ENCODE measurements around the gene LRRC8E. TPM values are rescaled to one million over a fixed set of nuclear protein-coding genes. Genes with fewer than 3 reads are reported as not detected.
"Not testable (repeated sequence)": the region's sequence is repeated elsewhere in the genome, so short reads cannot be mapped to it uniquely, and the experiment has no call there.

The LRRC8E gene
- total RNA-seq, 2 donors from 2014 or later: not detected

DNA sequence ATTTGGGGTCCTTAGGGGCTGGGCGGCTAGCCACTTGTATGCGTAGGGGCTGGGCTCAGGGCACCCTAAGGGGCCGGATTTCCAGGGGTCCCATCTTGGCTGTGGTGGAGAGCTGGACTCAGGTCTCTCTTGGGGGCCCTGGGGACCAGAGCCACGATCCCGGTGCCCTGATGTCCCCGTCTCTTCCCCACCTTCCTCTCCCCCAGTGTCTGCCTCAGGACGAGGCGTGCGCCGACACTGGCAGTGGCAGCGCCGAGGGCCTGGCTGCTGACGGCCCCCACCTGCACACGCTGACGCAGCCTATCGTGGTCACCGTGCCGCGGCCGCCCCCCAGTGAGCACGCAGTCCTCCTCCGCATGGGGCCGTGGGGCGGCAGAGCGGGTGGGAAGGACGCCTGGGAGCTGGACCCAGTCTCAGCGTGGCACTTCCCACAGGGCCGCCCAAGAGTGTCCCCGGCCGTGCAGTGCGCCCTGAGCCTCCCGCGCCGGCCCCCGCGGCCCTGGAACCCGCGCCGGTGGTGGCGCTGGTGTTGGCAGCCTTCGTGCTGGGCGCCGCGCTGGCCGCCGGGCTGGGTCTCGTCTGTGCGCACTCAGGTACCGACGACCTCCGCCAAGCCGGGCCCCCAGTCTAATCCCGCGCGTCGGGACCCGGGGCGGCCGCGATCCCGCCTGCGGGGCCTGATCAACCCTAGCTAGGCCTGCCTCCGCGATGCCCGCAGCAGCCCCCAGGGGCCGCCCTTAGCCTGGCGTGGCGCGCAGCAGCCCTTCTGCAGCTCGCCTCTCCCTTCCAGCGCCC lies 29.2 kb downstream of the LRRC8E start:
- H3K27ac Mint-ChIP-seq: no peak overlapping the region
- peaks cover 4 to 5% of the 10 kb centered on the region in 2 donors for H3K36me3 Mint-ChIP-seq
- ATAC-seq (peak; percentile 17 to 37), DNase-seq (ENCODE audit: low spot score in 2 of 2) (peak in 1 of 2 donors; percentile 68)
- H3K9me3 Mint-ChIP-seq: no peaks in the 10 kb centered on the region

DNA sequence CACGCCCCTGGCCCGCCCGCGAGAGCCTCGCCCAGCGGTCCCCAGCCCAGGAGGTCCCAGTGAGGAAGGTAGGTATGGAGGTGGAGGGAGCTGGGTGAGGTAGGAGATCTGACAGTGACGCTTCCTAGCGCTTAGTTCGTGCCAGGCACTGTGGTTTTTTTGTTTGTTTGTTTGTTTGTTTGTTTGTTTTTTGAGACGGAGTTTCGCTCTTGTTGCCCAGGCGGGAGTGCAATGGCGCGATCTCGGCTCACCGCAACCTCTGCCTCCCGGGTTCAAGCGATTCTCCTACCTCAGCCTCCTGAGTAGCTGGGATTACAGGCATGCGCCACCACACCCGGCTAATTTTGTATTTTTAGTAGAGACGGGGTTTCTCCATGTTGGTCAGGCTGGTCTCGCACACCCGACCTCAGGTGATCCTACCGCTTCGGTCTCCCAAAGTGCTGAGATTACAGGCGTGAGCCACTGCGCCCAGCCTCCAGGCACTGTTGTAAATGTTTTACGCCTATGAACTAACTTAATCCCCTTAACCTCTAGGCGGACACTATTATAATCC lies 29.8 kb downstream of the LRRC8E start:
- not testable (repeated sequence) for ATAC-seq; DNase-seq (ENCODE audit: low spot score in 2 of 2); H3K27ac Mint-ChIP-seq; H3K36me3 Mint-ChIP-seq; H3K9me3 Mint-ChIP-seq

DNA sequence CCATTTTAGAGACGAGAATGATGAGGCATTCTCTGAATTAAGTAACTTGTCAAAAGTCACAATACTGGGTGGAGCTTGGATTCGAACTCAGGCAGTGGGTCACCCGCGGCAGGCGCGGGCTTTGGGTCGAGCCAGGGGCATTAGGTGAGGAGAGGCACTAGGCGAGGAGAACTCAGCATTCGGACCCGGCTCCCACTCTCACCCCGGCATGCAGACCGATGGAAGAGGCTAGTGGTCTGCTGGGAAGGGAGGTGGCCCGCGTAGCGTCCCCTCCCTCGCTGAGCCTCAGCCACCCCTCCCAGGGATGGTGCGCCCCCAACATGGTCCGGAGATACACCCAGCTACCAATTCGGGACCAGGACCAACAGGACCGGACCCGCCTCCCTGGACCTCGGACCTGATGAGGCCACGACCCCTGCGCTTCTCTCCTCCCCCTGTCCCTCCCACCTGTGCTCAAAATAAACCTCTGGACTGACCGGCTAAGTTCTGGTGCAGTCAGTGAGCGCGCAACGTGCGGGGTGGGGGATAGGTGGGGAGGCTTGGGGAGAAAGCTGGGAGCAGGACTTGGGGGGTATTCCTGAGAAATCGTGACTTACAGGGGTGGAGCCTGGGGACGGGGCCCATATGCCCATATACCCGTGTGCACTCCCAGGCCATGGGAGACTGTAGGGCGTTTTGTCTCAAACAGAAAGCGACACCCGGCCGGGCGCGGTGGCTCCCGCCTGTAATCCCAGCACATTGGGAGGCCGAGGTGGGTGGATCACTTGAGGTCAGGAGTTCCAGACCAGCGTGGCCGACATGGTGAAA lies 30.5 kb downstream of the LRRC8E start:
- Mint-ChIP-seq H3K36me3 (peaks cover 0 to 4% of the 10 kb centered on the region in 2 donors), H3K9me3 (no peaks in the 10 kb centered on the region), H3K27ac (no peak overlapping the region)
- DNase-seq (ENCODE audit: low spot score in 2 of 2) (no peak), ATAC-seq (no peak)

DNA sequence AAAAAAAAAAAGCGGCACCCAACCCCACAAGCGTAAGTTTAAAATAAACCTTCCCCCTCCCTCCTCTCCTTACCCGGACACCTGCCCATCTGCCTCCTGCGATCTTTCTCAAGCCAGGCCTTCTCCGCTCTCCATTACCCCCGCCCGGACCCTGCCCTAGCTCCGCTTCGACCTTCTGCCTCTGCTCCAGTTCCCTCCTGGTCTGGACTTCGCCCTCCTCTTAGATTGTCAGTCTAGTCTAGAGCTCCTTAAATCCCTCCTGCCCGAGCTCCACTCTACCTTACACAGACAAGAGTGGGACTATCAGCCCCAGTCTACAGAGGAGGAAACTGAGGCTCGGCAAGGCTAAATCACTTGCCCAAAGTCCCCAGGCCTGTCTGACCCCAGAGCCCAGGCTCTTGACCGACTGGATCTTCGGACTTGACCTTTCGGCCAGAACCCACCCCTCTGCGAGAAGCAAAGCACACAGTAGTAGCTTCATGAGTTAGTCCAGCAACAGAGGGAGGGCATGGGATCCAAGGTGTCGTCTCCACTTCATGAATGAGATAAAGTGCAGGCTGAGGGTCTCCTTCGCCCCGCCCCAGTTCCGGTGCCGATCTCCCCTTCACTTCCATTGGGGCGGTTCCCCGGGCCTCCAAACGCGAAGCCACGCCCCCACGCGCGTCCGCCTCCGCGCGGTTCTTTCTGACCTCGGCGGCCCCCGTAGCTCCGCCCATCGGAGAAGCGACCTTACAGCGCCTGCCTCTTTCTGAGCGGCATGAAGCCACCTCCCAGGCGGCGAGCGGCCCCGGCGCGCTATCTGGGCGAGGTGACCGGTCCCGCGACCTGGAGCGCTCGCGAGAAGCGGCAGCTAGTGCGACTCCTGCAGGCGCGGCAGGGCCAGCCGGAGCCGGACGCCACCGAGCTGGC lies 31.6 kb downstream of the LRRC8E start, which contains the start of gene SNAPC2:
Gene SNAPC2, plus strand, starts transcription at position 729 of the 909 bp plus-strand sequence. Its CDS starts 29 bp downstream, at position 758.
- Mint-ChIP-seq H3K36me3 (peaks cover 0 to 4% of the 10 kb centered on the region in 2 donors), H3K27ac (peak within 1 kb of the TSS; percentile 67 to 74), H3K9me3 (no peaks in the 10 kb centered on the region)
- ATAC-seq: peak; percentile 72 to 76
- DNase-seq (ENCODE audit: low spot score in 2 of 2): peak; percentile 96 to 98

DNA sequence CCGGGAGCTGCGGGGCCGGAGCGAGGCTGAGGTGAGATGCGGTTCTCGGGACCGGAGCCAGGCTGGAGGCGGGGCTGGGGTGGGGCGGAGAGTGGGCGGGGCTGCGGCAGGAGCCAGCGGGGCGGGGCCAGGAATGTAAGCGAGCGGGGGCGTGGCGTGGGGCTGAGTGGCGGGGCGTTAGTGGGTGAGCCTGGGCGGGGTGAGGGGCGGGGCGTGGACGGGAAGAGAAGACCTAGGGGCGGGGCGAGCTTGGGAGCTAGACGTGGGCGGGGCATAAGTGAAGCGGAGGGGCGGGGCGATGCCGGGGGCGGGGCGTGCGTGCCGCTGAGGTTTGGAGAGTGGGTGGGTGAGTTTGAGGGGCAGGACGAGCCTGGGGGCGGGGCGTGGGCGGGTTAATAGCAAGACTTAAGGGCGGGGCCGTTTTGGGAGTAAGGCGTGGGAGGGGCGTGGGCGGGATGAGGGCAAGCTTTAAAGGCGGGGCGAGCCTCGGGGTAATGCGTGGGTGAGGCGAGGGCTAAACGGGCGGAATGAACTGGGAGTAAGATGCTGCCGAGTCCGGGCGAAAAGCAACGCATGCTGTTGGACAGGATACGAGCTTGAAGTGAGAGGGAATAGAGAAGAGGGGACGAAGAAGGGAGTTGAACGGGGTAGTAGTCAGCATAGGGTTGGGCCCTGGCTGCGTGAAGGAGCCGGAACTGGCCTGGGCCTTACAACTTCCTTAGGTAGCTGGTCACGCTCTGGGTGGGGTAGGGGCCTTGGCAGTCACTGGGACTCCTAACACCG lies 32.4 kb downstream of the LRRC8E start:
- peak; percentile 48 to 63 for ATAC-seq
- H3K9me3 Mint-ChIP-seq: no peaks in the 10 kb centered on the region
- DNase-seq (ENCODE audit: low spot score in 2 of 2): peak; percentile 93 to 96

DNA sequence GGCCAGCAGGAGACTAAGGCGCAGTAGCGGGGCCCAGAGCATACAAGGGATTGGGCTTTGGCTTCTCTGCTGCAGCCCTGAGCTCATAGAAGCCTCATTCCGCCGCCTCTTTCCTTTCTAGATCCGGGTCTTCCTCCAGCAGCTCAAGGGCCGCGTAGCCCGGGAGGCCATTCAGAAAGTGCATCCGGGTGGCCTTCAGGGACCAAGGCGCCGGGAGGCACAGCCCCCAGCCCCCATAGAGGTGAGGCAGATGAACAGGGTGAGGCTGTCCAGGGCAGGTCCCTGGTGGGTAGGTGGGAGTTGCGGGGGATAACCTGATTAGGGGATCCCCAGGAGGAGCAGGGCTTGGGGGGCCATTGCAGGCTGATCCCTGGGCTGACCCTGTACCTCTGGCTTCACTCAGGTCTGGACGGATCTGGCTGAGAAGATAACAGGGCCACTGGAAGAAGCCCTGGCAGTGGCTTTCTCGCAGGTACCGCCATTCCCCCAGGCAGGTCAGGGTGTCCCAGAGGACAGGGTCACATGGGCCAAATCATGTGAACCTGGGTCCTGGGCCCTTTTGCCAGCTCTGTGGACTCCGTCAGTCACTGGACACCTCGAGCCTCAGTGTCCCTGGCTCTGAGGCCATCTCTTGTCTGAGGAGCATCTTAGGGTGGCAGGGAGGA lies 33.1 kb downstream of the LRRC8E start:
- ATAC-seq: no peak
- no peak for DNase-seq (ENCODE audit: low spot score in 2 of 2)
- Mint-ChIP-seq H3K27ac (peak overlapping the region in 1 of 2 donors; percentile 67), H3K36me3 (peaks cover 0 to 4% of the 10 kb centered on the region in 2 donors), H3K9me3 (no peaks in the 10 kb centered on the region)

More for the DNA sequence above, 32.4 kb downstream of the LRRC8E start:
- Mint-ChIP-seq H3K27ac (peak overlapping the region; percentile 67 to 73), H3K36me3 (peaks cover 0 to 4% of the 10 kb centered on the region in 2 donors)

DNA sequence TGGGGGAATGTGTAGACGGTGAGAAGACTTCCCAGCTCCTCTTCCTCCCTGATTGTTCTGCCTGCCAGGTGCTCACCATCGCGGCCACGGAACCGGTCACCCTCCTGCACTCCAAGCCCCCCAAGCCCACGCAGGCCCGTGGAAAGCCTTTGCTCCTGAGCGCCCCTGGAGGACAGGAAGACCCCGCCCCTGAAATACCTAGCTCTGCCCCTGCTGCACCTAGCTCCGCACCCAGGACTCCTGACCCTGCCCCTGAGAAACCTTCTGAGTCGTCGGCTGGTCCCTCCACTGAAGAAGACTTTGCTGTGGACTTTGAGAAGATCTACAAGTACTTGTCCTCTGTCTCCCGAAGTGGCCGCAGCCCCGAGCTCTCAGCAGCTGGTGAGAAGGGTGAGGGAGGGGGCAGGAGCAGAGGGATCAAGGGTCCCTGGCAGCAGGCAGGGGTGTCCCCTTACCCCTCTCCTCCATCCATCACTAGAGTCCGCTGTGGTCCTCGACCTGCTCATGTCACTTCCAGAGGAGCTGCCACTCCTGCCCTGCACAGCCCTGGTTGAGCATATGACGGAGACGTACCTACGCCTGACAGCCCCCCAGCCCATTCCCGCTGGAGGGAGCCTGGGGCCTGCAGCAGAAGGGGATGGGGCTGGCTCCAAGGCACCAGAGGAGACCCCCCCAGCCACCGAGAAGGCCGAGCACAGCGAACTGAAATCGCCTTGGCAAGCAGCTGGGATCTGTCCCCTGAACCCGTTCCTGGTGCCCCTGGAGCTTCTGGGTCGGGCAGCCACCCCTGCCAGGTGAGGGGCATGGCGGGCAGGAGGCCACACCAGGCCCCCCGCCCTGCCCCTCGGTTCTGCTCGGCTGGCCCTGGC lies 33.9 kb downstream of the LRRC8E start:
- Mint-ChIP-seq H3K36me3 (peaks cover 0 to 4% of the 10 kb centered on the region in 2 donors), H3K27ac (no peak overlapping the region), H3K9me3 (no peaks in the 10 kb centered on the region)
- no peak for DNase-seq (ENCODE audit: low spot score in 2 of 2)
- no peak for ATAC-seq

DNA sequence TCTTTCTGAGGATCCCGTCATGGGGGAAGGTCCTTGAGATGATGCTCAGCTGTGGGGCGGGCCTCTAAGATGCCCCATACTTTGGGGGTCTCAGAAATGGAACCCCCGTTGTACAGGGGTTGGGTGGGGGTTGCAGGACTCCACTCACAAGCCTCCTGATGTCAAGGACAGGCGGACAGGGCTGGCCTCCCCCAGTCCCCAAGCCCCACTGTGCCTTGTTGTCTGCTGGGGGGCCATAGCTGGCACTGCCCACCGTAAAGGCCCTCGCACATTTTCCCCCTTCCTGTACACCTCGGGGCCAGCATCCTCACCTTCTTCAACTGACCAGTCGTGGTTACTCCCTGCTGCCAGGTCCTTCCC lies 34.5 kb downstream of the LRRC8E start:
- no peak for ATAC-seq
- Mint-ChIP-seq H3K9me3 (no peaks in the 10 kb centered on the region), H3K36me3 (peaks cover 0 to 4% of the 10 kb centered on the region in 2 donors), H3K27ac (no peak overlapping the region)
- DNase-seq (ENCODE audit: low spot score in 2 of 2): no peak

DNA sequence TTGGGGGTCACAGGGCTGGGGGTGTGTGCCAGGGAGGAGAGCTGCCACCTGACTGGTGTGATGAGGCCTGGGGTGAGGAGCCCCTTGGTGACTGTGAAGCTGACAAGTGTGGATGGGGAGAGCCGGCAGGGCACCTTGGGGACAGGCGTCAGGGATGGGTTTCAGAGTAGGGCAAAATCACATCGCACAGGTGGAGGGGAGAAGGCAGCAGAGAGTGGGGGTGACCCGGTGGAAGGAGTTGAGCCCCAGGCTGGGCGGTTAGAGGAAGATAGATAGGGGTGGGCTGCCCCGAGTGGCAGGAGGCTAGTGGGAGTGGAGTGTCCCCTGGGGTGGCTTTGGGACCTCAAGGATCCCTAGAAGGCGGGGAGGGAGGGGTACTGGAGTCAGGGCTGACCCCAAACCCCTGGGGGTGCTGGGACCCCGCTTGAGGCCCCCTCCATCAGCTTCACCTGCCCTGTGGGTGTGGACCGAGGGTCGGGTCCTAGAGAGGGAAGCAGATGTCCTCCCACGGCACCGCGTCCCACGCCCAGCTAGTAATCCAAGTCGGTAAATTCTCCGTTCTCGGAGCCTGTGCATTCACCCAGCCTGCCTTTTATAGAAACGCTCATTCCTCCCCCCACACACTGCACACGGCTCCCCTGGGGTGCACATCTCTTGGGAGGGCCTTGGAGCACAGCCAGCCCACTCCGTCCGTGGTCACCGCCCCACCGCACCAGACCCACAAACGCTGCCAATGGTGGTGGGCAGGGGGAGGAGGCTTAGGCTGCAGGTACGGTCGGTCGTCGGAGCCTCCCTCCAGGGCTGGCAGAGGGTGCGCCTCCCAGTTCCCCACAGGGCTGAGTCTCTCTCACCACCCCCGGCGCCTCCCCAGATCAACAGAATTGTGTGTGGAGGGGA lies 35.2 kb downstream of the LRRC8E start:
- Mint-ChIP-seq H3K36me3 (peaks cover 0 to 4% of the 10 kb centered on the region in 2 donors), H3K9me3 (no peaks in the 10 kb centered on the region), H3K27ac (peak overlapping the region in 1 of 2 donors; percentile 29)
- no peak for DNase-seq (ENCODE audit: low spot score in 2 of 2)
- ATAC-seq: no peak

DNA sequence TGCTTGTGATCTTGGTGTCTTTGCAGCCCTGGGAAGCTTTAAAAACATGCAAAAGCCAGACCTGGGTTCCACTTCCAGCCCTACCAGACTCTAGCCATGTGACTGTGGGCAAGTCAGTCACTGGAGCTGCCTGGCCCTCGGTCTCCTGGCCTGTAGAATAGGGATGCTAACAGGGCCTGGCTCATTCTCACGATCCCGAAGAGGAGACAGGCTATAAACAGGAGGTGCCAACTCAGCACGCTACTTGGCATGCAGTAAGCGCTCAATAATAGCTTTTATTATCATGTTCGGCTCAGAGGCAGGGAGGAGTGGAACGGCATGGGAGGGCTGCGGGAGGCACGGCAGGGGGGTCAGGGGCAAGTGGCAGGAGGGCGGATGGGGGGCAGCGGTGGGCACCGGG lies 35.9 kb downstream of the LRRC8E start:
- Mint-ChIP-seq H3K36me3 (peaks cover 0 to 4% of the 10 kb centered on the region in 2 donors), H3K27ac (no peak overlapping the region), H3K9me3 (no peaks in the 10 kb centered on the region)
- DNase-seq (ENCODE audit: low spot score in 2 of 2) (no peak), ATAC-seq (no peak)

DNA sequence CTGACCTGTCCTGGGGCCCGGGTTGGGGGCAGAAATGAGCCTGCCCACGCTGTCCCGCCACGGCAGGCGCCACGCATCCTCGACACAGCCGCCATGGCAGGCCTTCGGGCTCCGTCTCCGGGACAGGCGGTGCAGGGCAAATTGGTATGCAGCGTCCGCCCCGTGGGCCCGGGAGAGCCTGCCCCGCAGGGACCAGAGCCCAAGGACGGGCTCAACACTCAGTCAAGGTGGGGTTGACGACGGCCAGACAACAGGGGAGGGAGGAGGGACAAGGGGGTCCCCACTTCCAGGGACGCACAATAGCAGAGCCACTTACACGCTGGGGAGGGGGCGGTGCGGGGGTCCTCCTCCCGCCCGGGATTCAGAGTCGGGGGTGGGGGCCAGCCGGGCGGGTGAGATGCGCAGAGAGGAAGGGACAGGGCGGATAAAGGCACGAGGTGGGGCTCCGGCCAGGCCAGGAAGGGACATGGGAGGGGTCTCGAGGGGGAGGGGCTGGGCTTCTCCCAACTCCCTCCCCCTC lies 36.4 kb downstream of the LRRC8E start:
- no peak for ATAC-seq
- DNase-seq (ENCODE audit: low spot score in 2 of 2): no peak
- Mint-ChIP-seq H3K9me3 (no peaks in the 10 kb centered on the region), H3K27ac (no peak overlapping the region), H3K36me3 (peaks cover 0 to 3% of the 10 kb centered on the region in 2 donors)

DNA sequence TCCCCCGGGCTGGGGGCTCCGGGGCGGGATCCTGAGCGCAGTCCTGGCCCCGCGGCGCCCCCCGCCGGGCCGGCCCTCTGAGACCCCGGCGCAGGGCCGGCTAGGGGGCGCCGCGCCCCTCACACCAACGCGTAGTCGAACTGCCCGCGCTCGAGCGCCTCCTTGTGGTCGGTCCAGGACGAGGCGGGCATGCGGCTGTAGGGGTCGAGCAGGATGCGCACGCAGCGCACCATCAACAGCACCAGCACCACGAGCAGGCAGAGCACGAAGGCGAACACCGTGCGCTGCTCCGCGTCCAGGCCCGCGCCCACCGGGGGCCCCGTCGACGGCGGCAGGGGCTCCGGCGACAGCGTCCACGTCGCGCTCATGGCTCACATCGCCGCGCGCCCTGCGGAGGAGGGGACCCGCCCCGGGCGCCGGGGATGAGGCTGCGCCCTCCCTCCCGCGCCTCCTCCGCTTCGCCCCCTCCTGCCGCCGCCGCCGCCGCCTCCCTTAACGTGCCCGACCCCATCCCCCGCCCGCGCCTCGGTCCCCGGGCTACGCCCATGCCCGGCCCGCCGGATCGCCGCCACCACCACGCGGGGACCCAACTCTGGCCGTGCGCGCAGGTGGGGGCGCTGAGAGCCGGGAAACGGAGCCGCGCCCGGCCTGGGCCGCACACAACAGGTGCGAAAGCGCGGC lies 37.0 kb downstream of the LRRC8E start:
- ATAC-seq (peak in 1 of 2 donors; percentile 48), DNase-seq (ENCODE audit: low spot score in 2 of 2) (peak in 1 of 2 donors; percentile 90)
- Mint-ChIP-seq H3K36me3 (no peaks in the 10 kb centered on the region), H3K9me3 (no peaks in the 10 kb centered on the region), H3K27ac (no peak overlapping the region)
